LNCaP clone FGC (cell line): ENCODE measurements around the gene FAM227A.
A peak's percentile ranks its signal among the peaks of the same experiment; 100 is the strongest.
"Not testable (repeated sequence)": the region's sequence is repeated elsewhere in the genome, so short reads cannot be mapped to it uniquely, and the experiment has no call there.

Source experiments
- DNase-seq: peaks from one replicate; pipeline ENCODE4 v3.0.0-alpha.2; 2011; ENCODE audit warnings: low read depth
- H3K4me3 ChIP-seq: 2 replicates; pipeline ENCODE4 v1.5.1; 2011; ENCODE audit warnings: mild to moderate bottlenecking, low read depth, low read length, control low read depth
- CTCF ChIP-seq: IDR thresholded peaks from 2 replicates; pipeline ENCODE4 v1.5.1; 2012; ENCODE audit warnings: mild to moderate bottlenecking; ENCODE audit not compliant: control insufficient read depth, insufficient read depth; ENCODE audit errors: extremely low read depth

Gene FAM227A

DNA sequence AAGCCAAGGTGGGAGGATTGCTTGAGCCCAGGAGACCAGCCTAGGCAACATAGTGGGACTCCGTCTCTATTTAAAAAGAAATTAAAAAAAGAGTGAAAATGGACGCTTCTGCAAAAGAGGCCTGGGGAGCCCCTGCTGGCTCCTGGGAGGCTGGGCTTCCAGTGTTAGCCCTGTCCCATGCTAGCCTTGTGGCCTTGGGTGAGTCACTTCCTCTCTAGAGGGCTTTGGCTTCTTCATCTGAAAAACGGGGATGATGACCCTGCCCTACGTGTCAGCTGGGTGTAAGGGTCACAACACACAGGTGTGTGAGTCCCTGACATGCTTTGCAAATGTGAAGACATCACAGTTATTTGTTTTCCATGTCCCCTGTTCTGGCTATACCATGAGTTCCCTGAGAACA, 32.8 kb downstream of the FAM227A start:
- TF ChIP-seq CTCF = no peak

GRCh38 chr22:38618682-38619081, 37.5 kb downstream of the FAM227A start:
- H3K4me3 ChIP-seq = no peak overlapping the region
- DNase-seq = no peak
- no peak for TF ChIP-seq CTCF

More for the DNA sequence above, 32.8 kb downstream of the FAM227A start:
- no peak for DNase-seq
- no peak overlapping the region for H3K4me3 ChIP-seq

GRCh38 chr22:38618258-38618657, 37.9 kb downstream of the FAM227A start:
- no peak overlapping the region for H3K4me3 ChIP-seq
- no peak for DNase-seq
- no peak for TF ChIP-seq CTCF

DNA sequence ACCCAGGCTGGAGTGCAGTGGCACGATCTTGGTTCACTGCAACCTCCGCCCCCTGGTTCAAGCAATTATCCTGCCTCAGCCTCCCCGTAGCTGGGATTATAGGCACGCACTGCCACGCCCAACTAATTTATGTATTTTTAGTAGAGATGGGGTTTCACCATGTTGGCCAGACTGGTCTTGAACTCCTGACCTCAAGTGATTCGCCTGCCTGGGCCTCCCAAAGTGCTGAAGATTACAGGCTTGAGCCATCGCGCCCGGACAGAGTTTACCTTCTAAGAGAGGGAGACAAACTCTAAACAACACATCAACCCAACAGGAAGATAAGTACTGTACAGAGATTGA, 41.2 kb downstream of the FAM227A start:
- not testable (repeated sequence) for DNase-seq, H3K4me3 ChIP-seq

- peak; percentile 67 for DNase-seq
- no peak for TF ChIP-seq CTCF
- no peak overlapping the region for H3K4me3 ChIP-seq
Observed at GRCh38 chr22:38614332-38615063, 41.7 kb downstream of the FAM227A start.

- H3K4me3 ChIP-seq = no peak overlapping the region
- no peak for DNase-seq
- TF ChIP-seq CTCF = no peak
Observed at GRCh38 chr22:38613588-38613987, 42.6 kb downstream of the FAM227A start.

DNA sequence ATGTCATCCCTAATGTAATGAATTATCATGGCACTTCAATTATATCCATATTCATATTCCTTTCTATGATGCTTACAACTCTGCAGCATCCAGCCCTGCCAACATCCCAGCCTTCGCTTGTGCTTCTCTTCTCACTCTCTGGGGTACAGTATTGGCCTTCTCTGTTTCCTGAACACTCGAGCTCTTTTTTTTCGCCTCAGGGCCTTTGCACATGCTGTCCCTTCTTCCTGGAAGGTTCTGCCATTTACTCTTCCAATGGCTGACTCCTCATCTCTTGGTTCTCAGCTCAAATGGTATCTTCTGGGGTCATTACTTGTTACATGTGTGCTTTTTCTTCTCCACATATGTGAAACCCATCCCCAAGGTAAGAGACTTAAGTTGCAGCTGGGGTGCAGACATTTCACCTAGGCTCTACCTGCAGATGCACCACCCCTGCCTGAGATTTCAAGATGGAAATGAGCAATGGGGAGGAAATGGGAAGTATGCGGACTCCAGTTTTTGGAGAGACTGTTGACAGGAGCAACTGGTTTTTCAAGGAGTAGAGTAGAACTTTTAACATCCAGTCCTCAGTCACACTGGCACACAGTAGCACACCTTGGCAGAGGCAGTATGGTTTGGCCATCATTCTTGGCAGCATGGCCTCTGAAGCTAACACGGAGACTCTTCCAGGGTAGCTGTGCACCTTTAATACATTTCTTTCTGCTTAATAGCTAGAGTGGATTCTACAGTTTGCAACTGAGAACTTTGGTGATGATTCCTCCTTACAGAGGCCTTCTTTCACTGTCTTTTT, 43.8 kb downstream of the FAM227A start:
- DNase-seq = peak; percentile 82
- no peak overlapping the region for H3K4me3 ChIP-seq
- no peak for TF ChIP-seq CTCF
